Karpas-422 (cell line): ENCODE data around the gene CIT. TPM values are rescaled to one million over a fixed set of nuclear protein-coding genes. Genes with fewer than 3 reads are reported as not detected.

Experiments used
- DNase-seq: peaks from one replicate; pipeline ENCODE4 v3.0.0-alpha.2; 2015
- H2AFZ ChIP-seq: fragments of 200-600 bp; sonication (generic); 2 replicates; pipeline ENCODE4 v1.6.1; 2014; ENCODE audit warnings: antibody characterized with exemption, low read length, mixed read lengths
- H3K27ac ChIP-seq: fragments of 200-600 bp; sonication (generic); 2 replicates; pipeline ENCODE4 v1.5.1; 2014; ENCODE audit warnings: mild to moderate bottlenecking, low read length, moderate library complexity
- H3K27me3 ChIP-seq: fragments of 200-600 bp; sonication (generic); 2 replicates; pipeline ENCODE4 v1.6.1; 2014; ENCODE audit warnings: low read length, mixed read lengths
- H3K36me3 ChIP-seq: fragments of 200-600 bp; sonication (generic); 2 replicates; pipeline ENCODE4 v1.6.1; 2014; ENCODE audit warnings: low read length, mixed read lengths; ENCODE audit not compliant: insufficient read depth
- H3K4me1 ChIP-seq: fragments of 200-600 bp; sonication (generic); 2 replicates; pipeline ENCODE4 v1.6.1; 2014; ENCODE audit warnings: mild to moderate bottlenecking, low read length, mixed read lengths
- H3K4me2 ChIP-seq: fragments of 200-600 bp; sonication (generic); 2 replicates; pipeline ENCODE4 v1.6.1; 2014; ENCODE audit warnings: low read length, low read depth, mild to moderate bottlenecking; ENCODE audit not compliant: poor library complexity, severe bottlenecking
- H3K4me3 ChIP-seq: fragments of 200-600 bp; sonication (generic); 2 replicates; pipeline ENCODE4 v1.5.1; 2014; ENCODE audit warnings: mild to moderate bottlenecking, antibody characterized with exemption, low read length, mixed read lengths
- H3K79me2 ChIP-seq: fragments of 200-600 bp; sonication (generic); 2 replicates; pipeline ENCODE4 v1.6.1; 2014; ENCODE audit warnings: mild to moderate bottlenecking, low read length, mixed read lengths
- H3K9ac ChIP-seq: fragments of 200-600 bp; sonication (generic); 2 replicates; pipeline ENCODE4 v1.6.0; 2014; ENCODE audit warnings: low read length
- H3K9me2 ChIP-seq: fragments of 200-600 bp; sonication (generic), shearing (Covaris generic); replicated peaks from 2 replicates; pipeline ENCODE4 v1.6.0; 2014; ENCODE audit warnings: mild to moderate bottlenecking, low read length, moderate library complexity; ENCODE audit not compliant: insufficient read depth
- H3K9me3 ChIP-seq: fragments of 300-700, 200-600 bp; sonication (generic); 2 replicates; pipeline ENCODE4 v1.6.1; 2014; ENCODE audit warnings: low read length, mixed read lengths
- H4K20me1 ChIP-seq: fragments of 200-600 bp; sonication (generic); 2 replicates; pipeline ENCODE4 v1.6.1; 2014; ENCODE audit warnings: mild to moderate bottlenecking, antibody characterized with exemption, low read length, low read depth; ENCODE audit not compliant: insufficient read depth
- total RNA-seq: library from RNA; depleted of rRNA; stranded (reverse); fragments of >200 nt; shearing (Covaris generic); gene quantifications from 2 replicates; pipeline ENCODE4 v1.2.3, GENCODE V29; 2014; ENCODE audit warnings: low replicate concordance

The CIT gene
- total RNA-seq, 1 experiment from 2014 or later: 16.5 TPM

- no peak overlapping the region for H3K4me3 ChIP-seq
- H3K9me2 ChIP-seq: no peaks in the 10 kb centered on the region
- peaks cover 7% of the 10 kb centered on the region for H3K79me2 ChIP-seq
- no peak overlapping the region for H3K9ac ChIP-seq
- H3K4me2 ChIP-seq: no peak overlapping the region
- no peaks in the 10 kb centered on the region for H3K27me3 ChIP-seq
- H3K4me1 ChIP-seq: peaks cover 8% of the 10 kb centered on the region
- H3K9me3 ChIP-seq: no peaks in the 10 kb centered on the region
- no peak overlapping the region for H3K27ac ChIP-seq
- no peak overlapping the region for H2AFZ ChIP-seq
- no peaks in the 10 kb centered on the region for H4K20me1 ChIP-seq
- no peak for DNase-seq
- 0 out of 2 replicates have a peak, but pooled peaks cover 8% of the 10 kb centered on the region for H3K36me3 ChIP-seq
Measured at GRCh38 chr12:119791453-119791852, 85.7 kb downstream of the CIT start.

GRCh38 chr12:119788786-119789185 lies 88.3 kb downstream of the CIT start:
- Histone ChIP-seq H4K20me1 (no peaks in the 10 kb centered on the region), H3K27me3 (no peaks in the 10 kb centered on the region), H3K79me2 (peaks cover 7% of the 10 kb centered on the region), H3K9ac (no peak overlapping the region), H3K4me3 (no peak overlapping the region), H3K9me2 (no peaks in the 10 kb centered on the region), H3K36me3 (0 out of 2 replicates have a peak, but pooled peaks cover 12% of the 10 kb centered on the region), H3K27ac (no peak overlapping the region), H3K4me1 (peaks cover 14% of the 10 kb centered on the region), H3K9me3 (no peaks in the 10 kb centered on the region), H2AFZ (no peak overlapping the region), H3K4me2 (no peak overlapping the region)
- no peak for DNase-seq

GRCh38 chr12:119786539-119786938 lies 90.6 kb downstream of the CIT start:
- peaks cover 36% of the 10 kb centered on the region for H3K4me1 ChIP-seq
- H3K4me3 ChIP-seq: no peak overlapping the region
- H3K9ac ChIP-seq: 0 out of 2 replicates have a peak overlapping the region, but pooled peaks have one; percentile 5
- H3K4me2 ChIP-seq: peak overlapping the region; percentile 28
- H3K27ac ChIP-seq: peak overlapping the region; percentile 32
- H2AFZ ChIP-seq: no peak overlapping the region
- no peaks in the 10 kb centered on the region for H3K9me2 ChIP-seq
- no peaks in the 10 kb centered on the region for H4K20me1 ChIP-seq
- H3K79me2 ChIP-seq: peaks cover 7% of the 10 kb centered on the region
- 0 out of 2 replicates have a peak, but pooled peaks cover 6% of the 10 kb centered on the region for H3K36me3 ChIP-seq
- no peaks in the 10 kb centered on the region for H3K9me3 ChIP-seq
- H3K27me3 ChIP-seq: no peaks in the 10 kb centered on the region
- DNase-seq: peak; percentile 64

- Histone ChIP-seq H3K9me3 (no peaks in the 10 kb centered on the region), H3K79me2 (peaks cover 12% of the 10 kb centered on the region), H3K36me3 (0 out of 2 replicates have a peak, but pooled peaks cover 6% of the 10 kb centered on the region), H2AFZ (no peak overlapping the region), H3K4me3 (no peak overlapping the region), H3K9ac (no peak overlapping the region), H3K4me2 (no peak overlapping the region), H4K20me1 (no peaks in the 10 kb centered on the region), H3K27me3 (no peaks in the 10 kb centered on the region), H3K4me1 (peaks cover 55% of the 10 kb centered on the region), H3K27ac (no peak overlapping the region), H3K9me2 (no peaks in the 10 kb centered on the region)
- DNase-seq: no peak
Measured at GRCh38 chr12:119784673-119785072, 92.4 kb downstream of the CIT start.

GRCh38 chr12:119783787-119784186 lies 93.3 kb downstream of the CIT start:
- Histone ChIP-seq H3K4me3 (no peak overlapping the region), H3K4me2 (no peak overlapping the region), H3K9ac (no peak overlapping the region), H2AFZ (no peak overlapping the region), H3K27me3 (no peaks in the 10 kb centered on the region), H3K27ac (peak overlapping the region; percentile 98), H4K20me1 (no peaks in the 10 kb centered on the region), H3K79me2 (peaks cover 14% of the 10 kb centered on the region), H3K4me1 (peaks cover 57% of the 10 kb centered on the region), H3K9me2 (no peaks in the 10 kb centered on the region), H3K36me3 (0 out of 2 replicates have a peak, but pooled peaks cover 6% of the 10 kb centered on the region), H3K9me3 (no peaks in the 10 kb centered on the region)
- no peak for DNase-seq

- 0 out of 2 replicates have a peak, but pooled peaks cover 7% of the 10 kb centered on the region for H3K79me2 ChIP-seq
- peak; percentile 88 for DNase-seq
- 0 out of 2 replicates have a peak, but pooled peaks cover 6% of the 10 kb centered on the region for H3K36me3 ChIP-seq
- peaks cover 52% of the 10 kb centered on the region for H3K4me1 ChIP-seq
- peak overlapping the region; percentile 64 for H2AFZ ChIP-seq
- H3K9ac ChIP-seq: peak overlapping the region; percentile 62
- no peaks in the 10 kb centered on the region for H3K27me3 ChIP-seq
- H3K9me2 ChIP-seq: no peaks in the 10 kb centered on the region
- H4K20me1 ChIP-seq: no peaks in the 10 kb centered on the region
- peak overlapping the region; percentile 98 for H3K27ac ChIP-seq
- peak overlapping the region; percentile 87 for H3K4me2 ChIP-seq
- H3K4me3 ChIP-seq: peak overlapping the region; percentile 50
- no peaks in the 10 kb centered on the region for H3K9me3 ChIP-seq
Measured at GRCh38 chr12:119781804-119782203, 95.3 kb downstream of the CIT start.

- Histone ChIP-seq H3K36me3 (peaks cover 6% of the 10 kb centered on the region; the same call in 1 of the 2 replicates), H3K27ac (peak overlapping the region; percentile 98), H3K4me3 (peak overlapping the region; percentile 50), H3K9me2 (no peaks in the 10 kb centered on the region), H3K27me3 (no peaks in the 10 kb centered on the region), H3K4me1 (peaks cover 48% of the 10 kb centered on the region), H3K79me2 (0 out of 2 replicates have a peak, but pooled peaks cover 7% of the 10 kb centered on the region), H3K9ac (peak overlapping the region; percentile 62), H3K4me2 (peak overlapping the region; percentile 87), H2AFZ (no peak overlapping the region), H3K9me3 (no peaks in the 10 kb centered on the region), H4K20me1 (no peaks in the 10 kb centered on the region)
- peak; percentile 65 for DNase-seq
Measured at GRCh38 chr12:119780786-119781434, 96.2 kb downstream of the CIT start.

- H3K9me3 ChIP-seq: no peaks in the 10 kb centered on the region
- H3K4me1 ChIP-seq: peaks cover 21% of the 10 kb centered on the region
- H3K27me3 ChIP-seq: no peaks in the 10 kb centered on the region
- DNase-seq: peak; percentile 78
- H3K4me3 ChIP-seq: no peak overlapping the region
- 0 out of 2 replicates have a peak, but pooled peaks cover 7% of the 10 kb centered on the region for H3K79me2 ChIP-seq
- H3K4me2 ChIP-seq: peak overlapping the region; percentile 39
- H3K36me3 ChIP-seq: peaks cover 3% of the 10 kb centered on the region
- no peak overlapping the region; the same call in 1 of the 2 replicates for H3K27ac ChIP-seq
- no peak overlapping the region for H3K9ac ChIP-seq
- H4K20me1 ChIP-seq: no peaks in the 10 kb centered on the region
- no peak overlapping the region for H2AFZ ChIP-seq
- H3K9me2 ChIP-seq: no peaks in the 10 kb centered on the region
Measured at GRCh38 chr12:119775246-119775895, 101.7 kb downstream of the CIT start.
